LNCAP (cell line): Measurements from ENCODE around the gene CCDC112.

ENCODE experiments used
- TF ChIP-seq, protein P1 (sequence below): fragments of 450-650 bp; IDR thresholded peaks from 2 replicates; pipeline ENCODE4 v1.5.1; 2017; ENCODE audit warnings: mild to moderate bottlenecking

The CCDC112 gene

DNA sequence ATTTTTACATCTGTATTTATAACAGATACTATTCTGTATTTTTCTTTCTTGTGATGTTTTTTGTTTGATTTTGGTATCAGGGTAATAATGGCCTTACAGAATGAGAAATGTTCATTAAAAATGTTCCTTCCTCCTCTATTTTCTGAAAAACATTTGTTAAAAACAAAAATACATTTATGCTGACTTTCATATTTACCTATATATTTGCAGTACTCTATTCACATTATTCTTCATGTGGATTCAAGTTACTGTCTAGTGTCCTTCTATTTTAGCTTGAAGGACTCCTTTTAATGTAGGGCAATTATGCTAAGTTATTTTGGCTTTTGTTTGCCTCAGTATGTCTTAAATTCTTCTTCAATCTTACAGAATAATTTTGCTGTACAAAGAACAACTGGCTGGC is 5.1 kb downstream of the CCDC112 start:
- TF ChIP-seq, protein P1, sequence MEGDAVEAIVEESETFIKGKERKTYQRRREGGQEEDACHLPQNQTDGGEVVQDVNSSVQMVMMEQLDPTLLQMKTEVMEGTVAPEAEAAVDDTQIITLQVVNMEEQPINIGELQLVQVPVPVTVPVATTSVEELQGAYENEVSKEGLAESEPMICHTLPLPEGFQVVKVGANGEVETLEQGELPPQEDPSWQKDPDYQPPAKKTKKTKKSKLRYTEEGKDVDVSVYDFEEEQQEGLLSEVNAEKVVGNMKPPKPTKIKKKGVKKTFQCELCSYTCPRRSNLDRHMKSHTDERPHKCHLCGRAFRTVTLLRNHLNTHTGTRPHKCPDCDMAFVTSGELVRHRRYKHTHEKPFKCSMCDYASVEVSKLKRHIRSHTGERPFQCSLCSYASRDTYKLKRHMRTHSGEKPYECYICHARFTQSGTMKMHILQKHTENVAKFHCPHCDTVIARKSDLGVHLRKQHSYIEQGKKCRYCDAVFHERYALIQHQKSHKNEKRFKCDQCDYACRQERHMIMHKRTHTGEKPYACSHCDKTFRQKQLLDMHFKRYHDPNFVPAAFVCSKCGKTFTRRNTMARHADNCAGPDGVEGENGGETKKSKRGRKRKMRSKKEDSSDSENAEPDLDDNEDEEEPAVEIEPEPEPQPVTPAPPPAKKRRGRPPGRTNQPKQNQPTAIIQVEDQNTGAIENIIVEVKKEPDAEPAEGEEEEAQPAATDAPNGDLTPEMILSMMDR, result no peak

DNA sequence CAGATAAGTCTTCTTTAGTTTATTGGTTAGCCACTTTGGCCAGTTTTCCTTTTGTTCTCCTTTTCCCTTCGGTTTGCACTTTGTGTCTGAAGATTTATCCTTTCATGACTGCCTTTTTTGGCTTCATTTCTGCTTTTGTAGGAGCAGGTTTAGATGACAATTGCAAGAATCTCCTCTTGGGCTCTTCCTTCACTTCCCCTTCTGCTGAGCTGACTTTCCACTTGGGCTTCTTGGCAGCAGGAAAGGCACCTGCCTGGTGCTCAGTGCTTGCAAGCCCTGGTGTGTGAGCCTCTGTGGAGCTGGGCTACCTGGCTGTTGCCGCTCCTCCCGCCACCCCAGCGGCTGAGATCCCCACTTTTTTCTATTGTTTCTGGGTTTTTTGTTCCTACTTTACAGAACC is 7.3 kb downstream of the CCDC112 start:
- TF ChIP-seq, protein P1, result no peak

- TF ChIP-seq, protein P1, result no peak
These were observed 12.4 kb downstream of the CCDC112 start for GRCh38 chr5:115284021-115284420.

DNA sequence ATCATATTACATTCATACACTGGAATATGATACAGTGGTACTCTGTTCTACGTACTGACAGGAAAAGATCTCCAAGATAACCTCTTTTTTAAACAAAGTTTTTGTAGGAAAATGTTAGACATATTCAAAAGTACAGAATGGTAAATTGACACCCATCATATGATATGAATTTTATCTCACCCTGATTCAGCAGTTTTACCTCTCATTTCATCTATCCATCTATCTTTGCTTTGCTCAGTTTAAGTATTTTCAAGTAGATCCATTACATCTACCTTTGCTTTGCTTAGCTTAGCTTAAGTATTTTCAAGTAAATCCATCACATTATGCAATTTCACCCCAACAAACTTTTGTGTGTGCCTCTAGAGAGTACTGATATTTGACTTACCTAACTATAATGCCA is 14.3 kb downstream of the CCDC112 start:
- TF ChIP-seq, protein P1, result no peak

DNA sequence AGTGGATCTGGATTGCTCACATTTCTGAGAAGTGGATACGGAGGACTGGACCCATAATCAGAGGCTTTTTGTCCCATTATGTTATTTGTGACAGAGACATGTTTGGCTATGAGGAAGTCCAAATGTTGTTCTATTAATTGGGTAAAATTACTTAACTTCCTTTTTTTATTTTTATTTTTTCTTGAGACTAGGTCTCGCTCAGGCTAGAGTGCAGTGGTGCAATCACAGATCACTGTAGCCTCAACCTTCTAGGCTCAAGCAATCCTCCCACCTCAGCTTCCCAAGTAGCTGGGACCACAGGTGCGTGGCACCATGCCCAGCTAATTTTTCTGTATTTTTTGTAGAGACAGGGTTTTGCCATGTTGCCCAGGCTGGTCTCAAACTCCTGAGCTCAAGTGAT is 21.9 kb downstream of the CCDC112 start:
- TF ChIP-seq, protein P1, result no peak

GRCh38 chr5:115272297-115272958 is 24.0 kb downstream of the CCDC112 start:
- TF ChIP-seq, protein P1, result no peak

- TF ChIP-seq, protein P1, result no peak
These were observed 25.0 kb downstream of the CCDC112 start for GRCh38 chr5:115271295-115272050.
